Esophagus squamous epithelium (tissue), 5 donors: Measurements from ENCODE around the gene FBXL17. TPM values are rescaled to one million over a fixed set of nuclear protein-coding genes. Genes with fewer than 3 reads are reported as not detected.

ENCODE experiments used
- DNase-seq: peaks from one replicate; lab custom pipeline; 2025; lab: John Stamatoyannopoulos, UW
- H3K27ac ChIP-seq, 4 donors: fragments of 200-600 bp; sonication (generic); one replicate each; pipeline ENCODE4 v1.5.1; 2016 to 2019; ENCODE audit warnings: mild to moderate bottlenecking in 1 of 4
- H3K27me3 ChIP-seq, 4 donors: fragments of 200-600 bp; sonication (generic); 1 replicate in 3 of 4; 2 replicates in 1 of 4; pipeline versions ENCODE4 v1.5.1 to v1.6.0; 2017 to 2021; ENCODE audit warnings: antibody characterized with exemption in 1 of 4
- H3K36me3 ChIP-seq, 3 donors: fragments of 200-600 bp; sonication (generic); one replicate each; pipeline ENCODE4 v1.5.1; 2016 to 2019
- H3K4me1 ChIP-seq, 3 donors: fragments of 200-600 bp; sonication (generic); one replicate each; pipeline ENCODE4 v1.5.1; 2017 to 2019
- H3K4me3 ChIP-seq, 4 donors: fragments of 200-600 bp; sonication (generic); 1 replicate in 3 of 4; 2 replicates in 1 of 4; pipeline ENCODE4 v1.5.1; 2016 to 2019; ENCODE audit warnings: mild to moderate bottlenecking in 2 of 4, moderate library complexity in 1 of 4
- H3K9me3 ChIP-seq, 3 donors: fragments of 200-600 bp; sonication (generic); one replicate each; pipeline ENCODE4 v1.5.1; 2016 to 2019
- POLR2A ChIP-seq, 4 donors: fragments of 450-650 bp; IDR thresholded peaks; one replicate each; pipeline ENCODE4 v1.6.1; 2017; ENCODE audit warnings: antibody characterized with exemption in 4 of 4, mild to moderate bottlenecking in 4 of 4, moderate library complexity in 3 of 4
- WGBS, 2 donors: methylation state at CpG; one replicate each; pipeline ENCODE4 v1.1.5; 2018; 5-methylcytosine and 5-hydroxymethylcytosine counted together
- intact Hi-C: fragments of 100-400 bp; cut with DNase I; formaldehyde crosslinking; loops from one replicate; pipeline ENCODE4 v1.15.0; 2022
- total RNA-seq, 4 donors: library from RNA; depleted of rRNA; stranded (reverse); fragments of >200 nt; gene quantifications; one replicate each; pipeline ENCODE4 v1.1.0, GENCODE V29; 2016
- TF ChIP-seq, protein P1 (sequence below), 6 experiments: fragments of 450-650 bp in 4 of 6; fragments of 200-600 bp in 2 of 6; sonication (generic) in 2 of 6; IDR thresholded peaks; one replicate each; pipeline ENCODE4 v1.5.1; 2016 to 2019; ENCODE audit warnings: antibody characterized with exemption in 6 of 6, mild to moderate bottlenecking in 4 of 6, moderate library complexity in 4 of 6
- donor health status: DM: yes; HTN: yes; CAD: no.

FBXL17 gene
- total RNA-seq, 4 donors from 2014 or later: 11.8 to 23.5 (median 13.8) TPM

DNA sequence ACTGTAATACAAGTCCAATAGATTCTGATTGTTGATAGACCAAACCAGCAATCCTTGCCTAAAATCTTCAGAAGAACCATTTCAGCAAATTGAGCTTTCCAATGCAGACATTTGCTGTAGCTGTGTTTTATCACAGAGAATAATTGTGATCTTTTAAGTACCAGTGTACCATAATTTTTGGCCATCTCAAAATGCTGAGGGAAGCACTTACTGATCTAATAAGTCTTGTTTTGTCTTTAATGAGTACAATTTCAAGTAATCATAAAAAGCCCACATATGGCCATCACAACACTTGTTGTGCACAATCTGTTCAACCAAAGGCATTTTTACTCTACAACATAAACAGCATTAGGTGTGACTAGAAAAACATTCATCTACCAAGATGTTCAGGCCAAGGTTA lies 159.9 kb downstream of the FBXL17 start:
- Histone ChIP-seq H3K4me1 (no peaks in the 10 kb centered on the region), H3K4me3 (no peak overlapping the region), H3K9me3 (peaks cover 0 to 3% (median 0%) of the 10 kb centered on the region in 3 donors), H3K27me3 (no peaks in the 10 kb centered on the region), H3K27ac (no peak overlapping the region), H3K36me3 (no peaks in the 10 kb centered on the region)
- DNase-seq: no peak
- intact Hi-C loops: no loop called here
- TF ChIP-seq POLR2A (IDR thresholded peaks at IDR 0.05): no peak
- TF ChIP-seq, protein P1, sequence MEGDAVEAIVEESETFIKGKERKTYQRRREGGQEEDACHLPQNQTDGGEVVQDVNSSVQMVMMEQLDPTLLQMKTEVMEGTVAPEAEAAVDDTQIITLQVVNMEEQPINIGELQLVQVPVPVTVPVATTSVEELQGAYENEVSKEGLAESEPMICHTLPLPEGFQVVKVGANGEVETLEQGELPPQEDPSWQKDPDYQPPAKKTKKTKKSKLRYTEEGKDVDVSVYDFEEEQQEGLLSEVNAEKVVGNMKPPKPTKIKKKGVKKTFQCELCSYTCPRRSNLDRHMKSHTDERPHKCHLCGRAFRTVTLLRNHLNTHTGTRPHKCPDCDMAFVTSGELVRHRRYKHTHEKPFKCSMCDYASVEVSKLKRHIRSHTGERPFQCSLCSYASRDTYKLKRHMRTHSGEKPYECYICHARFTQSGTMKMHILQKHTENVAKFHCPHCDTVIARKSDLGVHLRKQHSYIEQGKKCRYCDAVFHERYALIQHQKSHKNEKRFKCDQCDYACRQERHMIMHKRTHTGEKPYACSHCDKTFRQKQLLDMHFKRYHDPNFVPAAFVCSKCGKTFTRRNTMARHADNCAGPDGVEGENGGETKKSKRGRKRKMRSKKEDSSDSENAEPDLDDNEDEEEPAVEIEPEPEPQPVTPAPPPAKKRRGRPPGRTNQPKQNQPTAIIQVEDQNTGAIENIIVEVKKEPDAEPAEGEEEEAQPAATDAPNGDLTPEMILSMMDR (IDR thresholded peaks at IDR 0.05): no peak

DNA sequence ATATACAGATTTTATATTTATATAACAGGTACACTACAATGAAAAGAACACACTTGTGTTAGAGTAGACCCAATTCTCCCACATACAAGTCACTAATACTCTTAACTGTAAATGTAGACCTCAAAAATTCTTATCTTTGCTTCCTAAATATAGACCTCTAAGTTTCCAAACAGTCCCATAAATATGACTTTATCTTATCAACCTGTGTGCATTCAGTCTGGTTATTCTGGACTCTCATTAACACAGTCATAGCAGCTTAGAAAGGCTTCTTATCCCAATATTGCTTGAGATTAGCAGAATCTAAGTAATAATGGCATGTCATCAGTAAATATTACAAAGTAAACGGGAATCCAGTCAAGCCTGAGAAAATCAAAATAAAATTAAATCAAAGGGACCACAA lies 161.1 kb downstream of the FBXL17 start:
- Histone ChIP-seq H3K27ac (no peak overlapping the region), H3K4me3 (no peak overlapping the region), H3K36me3 (peaks cover 0 to 3% (median 0%) of the 10 kb centered on the region in 3 donors), H3K9me3 (peaks cover 0 to 3% (median 0%) of the 10 kb centered on the region in 3 donors), H3K27me3 (no peaks in the 10 kb centered on the region), H3K4me1 (no peaks in the 10 kb centered on the region)
- DNase-seq: no peak
- WGBS, 2 donors: 80 to 93% methylated on average over 1 of the region's 1 CpG
- intact Hi-C loops: no loop called here
- TF ChIP-seq POLR2A (IDR thresholded peaks at IDR 0.05): no peak
- TF ChIP-seq, protein P1 (IDR thresholded peaks at IDR 0.05): no peak

DNA sequence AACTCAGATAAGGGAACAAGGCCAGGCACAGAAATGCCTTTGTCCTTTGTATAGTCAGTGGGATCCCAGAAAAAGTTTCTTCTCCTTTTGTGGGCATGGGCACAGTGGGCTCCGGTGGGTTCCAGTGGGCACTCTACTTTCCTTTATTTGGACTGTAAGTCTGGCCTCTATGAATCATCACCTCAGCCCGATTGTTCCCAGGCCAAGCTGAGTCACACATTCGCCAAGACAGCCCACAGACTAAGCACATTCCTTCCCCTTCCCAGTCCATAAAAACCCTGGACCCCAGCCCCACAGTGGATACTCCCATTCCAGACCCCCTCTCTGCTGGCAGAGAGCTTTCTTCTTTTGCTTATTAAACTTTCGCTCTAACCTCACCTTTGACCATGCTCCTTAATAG lies 165.0 kb downstream of the FBXL17 start:
- peaks cover 0 to 3% (median 0%) of the 10 kb centered on the region in 3 donors for H3K9me3 ChIP-seq
- intact Hi-C loops: no loop called here
- H3K4me3 ChIP-seq: no peak overlapping the region
- DNase-seq: no peak
- WGBS, 2 donors: 68 to 77% methylated on average over 4 of the region's 4 CpGs
- peaks cover 0 to 14% (median 0%) of the 10 kb centered on the region in 3 donors for H3K36me3 ChIP-seq
- H3K27me3 ChIP-seq: no peaks in the 10 kb centered on the region
- TF ChIP-seq, protein P1 (IDR thresholded peaks at IDR 0.05): no peak
- H3K4me1 ChIP-seq: no peaks in the 10 kb centered on the region
- H3K27ac ChIP-seq: no peak overlapping the region

DNA sequence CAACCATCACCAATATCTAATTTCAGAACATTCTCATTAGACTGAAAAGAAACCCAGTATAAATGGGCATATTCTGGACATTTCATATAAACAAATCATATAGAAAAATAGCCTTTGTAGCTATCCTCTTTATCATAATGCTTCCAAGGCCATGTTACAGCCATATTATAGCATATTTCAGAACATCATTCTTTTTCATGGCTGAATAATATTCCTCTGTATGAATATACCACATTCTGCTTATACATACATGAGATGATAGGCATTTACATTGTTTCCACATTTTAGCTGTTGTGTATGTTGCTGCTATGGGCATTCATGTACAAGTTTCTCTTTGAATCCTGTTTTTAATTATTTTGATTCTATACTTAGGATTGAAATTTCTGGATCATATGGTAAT lies 167.0 kb downstream of the FBXL17 start:
- no peaks in the 10 kb centered on the region for H3K4me1 ChIP-seq
- H3K36me3 ChIP-seq: peaks cover 0 to 14% (median 0%) of the 10 kb centered on the region in 3 donors
- intact Hi-C loops: no loop called here
- TF ChIP-seq, protein P1 (IDR thresholded peaks at IDR 0.05): no peak
- no peak for TF ChIP-seq POLR2A (IDR thresholded peaks at IDR 0.05)
- no peaks in the 10 kb centered on the region for H3K27me3 ChIP-seq
- no peak overlapping the region for H3K4me3 ChIP-seq
- DNase-seq: no peak
- H3K27ac ChIP-seq: no peak overlapping the region
- H3K9me3 ChIP-seq: peaks cover 0 to 3% (median 0%) of the 10 kb centered on the region in 3 donors

DNA sequence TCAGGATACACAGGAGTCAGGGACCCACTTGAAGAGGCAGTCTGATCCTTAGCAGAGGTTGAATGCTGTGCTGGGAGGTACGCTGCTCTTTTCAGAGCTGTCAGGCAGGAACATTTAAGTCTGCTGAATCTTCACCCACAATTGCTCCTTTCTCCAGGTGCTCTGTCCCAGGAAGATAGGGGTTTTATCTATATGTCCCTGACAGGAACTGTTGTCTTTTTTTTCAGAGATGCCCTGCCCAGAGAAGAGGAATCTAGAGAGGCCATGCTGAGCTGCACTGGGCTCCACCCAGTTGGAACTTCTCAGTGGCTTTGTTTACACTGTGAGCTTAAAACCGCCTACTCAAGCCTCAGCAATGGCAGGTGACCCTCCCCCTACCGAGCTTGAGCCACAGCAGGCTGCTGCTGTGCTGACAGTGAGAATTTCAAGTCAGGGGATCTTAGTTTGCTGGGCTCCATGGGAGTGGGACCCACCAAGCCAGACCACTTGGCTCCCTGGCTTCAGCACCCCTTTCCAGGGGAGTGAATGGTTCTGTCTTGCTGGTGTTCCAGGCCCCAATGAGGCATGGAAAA lies 169.0 kb downstream of the FBXL17 start:
- Histone ChIP-seq H3K9me3 (no peaks in the 10 kb centered on the region), H3K36me3 (peaks cover 0 to 14% (median 0%) of the 10 kb centered on the region in 3 donors), H3K4me1 (no peaks in the 10 kb centered on the region), H3K4me3 (no peak overlapping the region), H3K27ac (no peak overlapping the region), H3K27me3 (no peaks in the 10 kb centered on the region)
- DNase-seq: no peak
- intact Hi-C loops: no loop called here
- TF ChIP-seq, protein P1 (IDR thresholded peaks at IDR 0.05): no peak
- no peak for TF ChIP-seq POLR2A (IDR thresholded peaks at IDR 0.05)
- 69% methylated on average over 3 of the region's 3 CpGs; no CpG with 5 or more reads in 1 of the 2 donors for WGBS, 2 donors
